ENCODE results near the gene KCNK4.

GRCh38 chr11:64262271-64263002, 28.7 kb upstream of the KCNK4 start:
- TF ChIP-seq POLR2AphosphoS5 (IDR thresholded peaks at IDR 0.05; ENCODE audit: borderline replicate concordance, low read depth, low read length): no peak
- TF ChIP-seq EZH2 (IDR thresholded peaks at IDR 0.05): no peak

All from SK-N-MC (cell line).